GM19395 (cell line): ENCODE measurements around the gene RBMS1.
A peak's percentile ranks its signal among the peaks of the same experiment; 100 is the strongest.

Experiments used
- ATAC-seq: cut with Tn5 transposase; IDR thresholded peaks from one replicate; pipeline ENCODE4 v1.9.1; 2021; ENCODE audit warnings: mild to moderate bottlenecking, moderate library complexity; ENCODE audit not compliant: unreplicated experiment

Gene RBMS1

GRCh38 chr2:160338901-160339685, 154.5 kb downstream of the RBMS1 start:
- ATAC-seq = no peak

GRCh38 chr2:160337728-160338127, 155.9 kb downstream of the RBMS1 start:
- no peak for ATAC-seq

DNA sequence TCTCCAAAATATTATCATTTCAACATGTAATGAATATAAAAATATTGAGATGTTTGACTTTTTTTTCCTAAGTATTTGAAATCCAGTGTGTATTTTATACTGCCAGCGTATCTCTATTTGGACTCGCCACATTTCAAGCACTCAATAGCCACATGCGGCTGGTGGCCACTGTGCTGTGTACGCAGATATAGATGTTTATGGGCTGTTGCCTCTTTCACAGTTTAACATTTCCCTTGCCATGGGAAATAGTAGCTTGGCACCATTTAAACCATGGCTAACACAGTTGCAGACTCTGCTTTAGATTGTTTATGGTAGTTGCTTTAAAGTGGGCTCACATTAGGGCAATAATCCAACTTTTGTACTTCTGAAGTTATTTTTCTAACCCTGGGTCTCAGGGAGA, 157.0 kb downstream of the RBMS1 start:
- ATAC-seq = no peak

DNA sequence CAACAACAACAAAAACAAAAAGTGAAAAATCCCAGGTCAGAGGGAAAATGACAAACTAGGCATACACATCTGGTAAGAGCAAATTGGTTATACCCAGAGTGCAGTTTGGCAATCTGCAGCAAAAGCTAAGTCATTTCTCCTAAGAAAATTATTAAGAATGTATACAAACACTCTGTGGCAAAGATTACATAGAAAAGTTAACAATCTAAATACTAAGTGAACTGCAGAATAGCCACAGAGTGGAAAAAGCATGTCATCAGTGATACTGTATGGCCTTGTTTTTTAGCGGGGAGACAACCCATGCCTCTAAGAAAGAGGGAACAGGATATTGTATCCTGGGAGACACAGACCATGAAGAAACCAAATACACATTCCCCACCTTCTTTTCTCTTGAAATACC, 157.5 kb downstream of the RBMS1 start:
- no peak for ATAC-seq

DNA sequence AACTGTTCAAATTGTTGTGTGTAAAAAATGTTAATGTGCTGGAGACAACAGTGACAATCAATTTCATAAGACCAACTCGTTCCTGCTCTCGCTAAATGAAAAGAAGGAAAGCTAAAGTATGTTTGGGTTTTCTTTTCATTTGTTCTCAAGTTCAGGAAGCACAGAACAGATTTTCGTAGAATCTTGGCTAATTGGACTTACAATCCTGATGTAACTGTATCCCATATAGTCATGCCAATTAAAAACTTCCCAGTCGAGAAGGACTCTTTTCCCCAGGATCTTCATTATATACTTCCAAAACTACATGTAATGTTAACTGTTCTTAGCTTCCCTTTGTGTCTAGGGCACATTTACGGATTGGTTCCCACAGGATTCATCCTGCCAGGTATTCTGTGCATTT, 158.2 kb downstream of the RBMS1 start:
- ATAC-seq = no peak

DNA sequence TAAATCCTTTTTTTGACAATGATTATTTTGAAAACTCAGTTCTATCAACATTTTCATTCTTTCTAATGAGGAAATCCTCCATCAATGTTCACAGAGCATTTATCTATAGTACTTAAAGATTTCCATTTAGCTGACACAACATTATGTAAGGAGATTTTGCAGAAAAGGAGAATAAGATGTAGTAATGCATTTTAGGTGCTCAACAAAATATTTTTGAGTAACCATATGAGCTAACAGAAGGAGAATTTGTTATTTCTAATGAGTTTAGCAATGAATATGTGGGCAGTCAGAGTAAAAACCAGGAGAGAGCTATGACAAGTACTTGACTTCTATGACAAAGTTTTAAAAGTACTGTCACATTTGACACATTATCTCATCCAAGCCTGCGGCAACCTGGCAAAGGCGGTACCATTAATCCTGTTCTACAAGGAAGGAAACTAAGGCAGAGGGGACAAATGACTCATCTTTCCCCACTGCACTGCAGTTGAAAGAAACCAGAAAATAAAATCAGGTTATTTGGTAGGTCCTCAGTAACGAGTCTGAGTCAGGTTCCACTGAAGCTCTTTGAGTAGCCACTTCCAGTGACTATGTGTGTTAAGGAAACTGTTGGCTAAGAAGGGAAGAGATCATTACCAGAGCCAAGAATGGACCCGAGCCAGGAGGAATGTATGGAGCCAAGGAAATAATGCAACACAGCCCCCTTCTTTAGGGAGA, 159.4 kb downstream of the RBMS1 start:
- ATAC-seq = no peak

DNA sequence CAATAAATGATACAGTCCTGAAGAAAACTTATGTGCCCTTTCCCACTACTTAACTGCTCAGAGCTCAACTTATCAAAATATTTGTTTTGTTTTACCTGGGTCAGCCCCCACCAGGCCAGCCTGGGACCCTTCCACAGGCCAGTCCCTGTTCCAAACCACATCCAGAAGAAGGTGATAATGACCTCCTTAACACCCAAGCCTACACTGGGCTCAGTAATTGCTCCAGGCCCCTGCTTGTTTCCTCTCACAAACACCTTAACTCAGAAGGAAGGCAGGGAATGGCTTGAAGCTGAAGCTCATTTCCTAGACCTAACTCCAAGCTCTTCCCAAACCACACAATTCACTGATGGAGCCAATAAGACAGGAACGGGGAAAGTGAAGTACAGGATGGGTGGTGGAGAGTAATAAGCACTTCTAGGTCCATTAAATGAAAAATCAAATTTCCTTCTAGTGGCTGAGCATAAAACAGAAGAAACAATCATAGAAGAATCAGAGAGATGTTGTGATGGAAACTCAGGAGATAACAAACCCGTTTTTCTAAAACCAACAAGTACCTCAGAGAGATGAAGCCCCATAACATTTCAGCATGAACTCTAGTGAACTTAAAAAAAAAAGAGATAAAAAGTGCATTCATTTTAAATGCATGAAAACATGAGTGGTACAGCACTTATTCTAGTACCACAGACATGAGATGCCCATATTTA, 160.1 kb downstream of the RBMS1 start:
- ATAC-seq = no peak

DNA sequence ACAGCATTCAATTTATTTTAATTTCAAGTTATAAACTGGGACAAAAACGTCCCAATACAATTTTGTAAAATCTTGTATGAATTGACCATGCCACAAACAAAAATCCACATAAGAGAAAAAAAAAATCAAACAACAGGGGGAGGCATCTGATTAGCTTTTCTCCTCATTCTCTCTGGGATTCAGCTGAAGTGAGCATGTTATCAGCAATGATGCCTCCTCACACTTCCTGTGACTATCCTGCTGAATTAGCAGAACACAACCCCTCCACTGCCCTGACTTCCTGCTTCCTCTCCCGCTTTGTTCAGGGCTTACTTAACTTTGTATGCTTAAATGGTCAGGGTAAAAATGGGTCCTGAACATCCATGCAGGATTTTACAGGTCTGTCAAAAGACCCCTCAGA, 161.3 kb downstream of the RBMS1 start:
- no peak for ATAC-seq

- ATAC-seq = no peak
These were observed 162.2 kb downstream of the RBMS1 start for GRCh38 chr2:160331258-160332025.

DNA sequence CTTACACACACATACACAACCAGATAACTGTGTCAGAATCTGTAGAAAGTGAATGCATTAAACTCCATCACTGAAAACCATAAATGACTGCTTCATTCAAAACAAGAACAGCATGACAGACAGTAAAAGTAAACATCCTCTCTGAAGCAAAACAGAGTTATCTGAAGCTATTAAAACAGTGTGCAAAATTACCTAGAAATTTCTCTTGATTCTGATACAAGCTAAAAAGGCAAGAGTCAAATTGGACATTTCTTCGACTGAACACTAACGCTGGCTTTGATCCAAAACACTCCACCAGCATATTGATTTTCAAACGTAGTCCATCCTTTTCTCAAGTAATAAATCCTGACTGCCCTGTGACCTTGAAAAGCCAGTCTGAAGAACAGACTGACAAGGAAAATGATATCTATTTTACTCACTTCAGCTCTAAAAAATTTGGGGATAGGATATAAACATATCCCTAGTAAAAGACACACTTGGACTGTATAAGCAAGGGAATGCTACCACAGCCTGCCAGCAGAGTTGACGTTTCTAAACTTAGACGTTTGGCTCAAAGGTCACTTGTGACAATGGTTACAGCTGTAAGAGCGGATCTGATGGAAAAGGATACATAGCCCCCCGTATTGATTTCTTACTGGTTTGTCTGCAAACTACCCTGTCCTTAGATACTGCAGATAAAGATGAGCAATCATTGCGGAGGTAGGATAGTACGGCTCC, 164.6 kb downstream of the RBMS1 start:
- no peak for ATAC-seq

DNA sequence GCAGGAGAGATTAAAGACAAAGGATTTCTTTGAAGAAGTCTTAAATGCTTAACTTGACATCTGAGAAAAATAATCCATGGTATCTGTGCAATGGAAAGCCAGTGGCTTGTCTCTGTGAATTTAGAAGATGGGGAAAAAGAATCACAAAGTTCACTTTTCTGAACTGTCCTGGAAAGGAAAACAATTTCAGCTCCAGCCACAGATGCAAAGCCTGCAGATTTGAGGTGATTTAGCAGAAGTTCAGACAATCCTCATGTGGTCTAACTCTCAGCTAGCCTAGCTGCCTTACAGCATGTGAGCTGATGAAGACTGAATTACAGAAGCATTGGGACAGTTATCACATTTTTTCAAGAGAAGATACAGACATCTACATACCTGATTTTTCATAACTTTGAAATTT, 166.8 kb downstream of the RBMS1 start:
- ATAC-seq = no peak

- no peak for ATAC-seq
These were observed 168.2 kb downstream of the RBMS1 start for GRCh38 chr2:160325418-160325817.

DNA sequence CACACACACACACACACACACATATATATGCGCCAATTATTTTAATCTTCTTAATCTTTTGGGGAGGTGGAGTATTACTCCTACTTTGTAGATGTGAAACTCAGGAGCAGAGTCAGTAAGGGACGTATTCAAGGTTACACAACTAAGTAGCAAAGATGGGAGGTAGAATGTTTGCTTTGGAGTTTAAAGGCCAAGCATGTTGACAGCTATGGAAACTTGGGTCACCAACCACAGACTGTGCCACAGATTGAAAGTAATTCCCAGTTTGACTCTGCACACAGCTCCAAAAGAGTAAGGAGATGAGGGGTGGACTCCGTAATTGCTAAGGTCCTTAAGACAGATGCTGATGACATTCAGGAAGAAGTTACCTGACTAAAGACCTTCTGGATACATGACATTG, 168.7 kb downstream of the RBMS1 start:
- ATAC-seq = no peak

DNA sequence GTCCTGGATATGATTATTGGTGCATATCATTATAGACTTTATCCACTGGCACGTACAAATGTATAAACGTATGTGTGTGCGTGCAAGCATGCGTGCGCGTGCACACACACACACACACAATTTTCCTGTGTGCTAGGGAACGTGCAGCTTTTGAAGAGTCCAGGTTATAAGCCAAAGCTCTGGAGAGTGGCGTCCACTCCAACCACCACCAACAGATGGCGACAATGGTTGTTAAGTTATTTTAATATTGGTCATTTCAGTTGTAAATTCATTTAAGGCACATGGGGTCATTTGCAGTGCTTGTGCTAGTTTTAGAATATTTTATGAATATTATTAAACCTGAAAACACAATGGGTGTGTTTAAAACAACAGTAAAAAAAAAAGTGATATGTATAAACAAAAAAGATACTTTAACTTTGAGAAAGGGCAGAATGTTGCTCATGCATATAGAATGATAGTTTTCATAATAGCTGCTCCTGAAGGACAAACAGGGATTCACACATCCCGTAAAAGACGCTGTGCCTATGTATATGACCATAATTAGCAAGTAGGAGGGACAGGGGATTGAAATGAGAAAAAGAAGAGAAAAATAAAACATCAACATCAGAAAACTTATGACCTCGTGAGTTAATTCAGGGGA, 169.3 kb downstream of the RBMS1 start:
- peak; percentile 65 for ATAC-seq

GRCh38 chr2:160322320-160322719, 171.3 kb downstream of the RBMS1 start:
- peak; percentile 51 for ATAC-seq

- ATAC-seq = no peak
These were observed 172.6 kb downstream of the RBMS1 start for GRCh38 chr2:160321006-160321405.

DNA sequence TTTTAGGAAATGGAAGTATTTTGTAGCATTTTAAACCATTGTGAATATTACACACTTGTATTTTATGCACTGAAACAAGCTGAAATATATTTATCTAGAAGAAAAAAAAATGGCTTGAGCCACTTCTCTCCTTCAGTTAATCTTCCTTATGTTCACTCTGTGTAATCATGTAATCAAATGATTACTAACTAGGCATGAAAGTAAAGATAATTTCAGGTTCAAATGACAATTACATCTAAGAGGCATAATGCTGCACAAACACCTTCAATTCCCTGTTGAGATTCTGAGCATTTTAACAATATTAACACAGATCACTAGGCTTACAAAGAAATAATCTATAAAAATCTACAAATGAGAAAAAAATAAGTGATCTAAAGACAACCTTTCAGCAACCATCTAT, 173.9 kb downstream of the RBMS1 start:
- no peak for ATAC-seq

- ATAC-seq = no peak
These were observed 175.4 kb downstream of the RBMS1 start for GRCh38 chr2:160318218-160318617.

GRCh38 chr2:160317181-160318099, 176.2 kb downstream of the RBMS1 start:
- no peak for ATAC-seq
